ENCODE results near the gene PDX1. TPM values are rescaled to one million over a fixed set of nuclear protein-coding genes. Genes with fewer than 3 reads are reported as not detected.
A peak's percentile ranks its signal among the peaks of the same experiment; 100 is the strongest.

PDX1 gene
- total RNA-seq, 2 donors from 2014 or later: not detected

DNA sequence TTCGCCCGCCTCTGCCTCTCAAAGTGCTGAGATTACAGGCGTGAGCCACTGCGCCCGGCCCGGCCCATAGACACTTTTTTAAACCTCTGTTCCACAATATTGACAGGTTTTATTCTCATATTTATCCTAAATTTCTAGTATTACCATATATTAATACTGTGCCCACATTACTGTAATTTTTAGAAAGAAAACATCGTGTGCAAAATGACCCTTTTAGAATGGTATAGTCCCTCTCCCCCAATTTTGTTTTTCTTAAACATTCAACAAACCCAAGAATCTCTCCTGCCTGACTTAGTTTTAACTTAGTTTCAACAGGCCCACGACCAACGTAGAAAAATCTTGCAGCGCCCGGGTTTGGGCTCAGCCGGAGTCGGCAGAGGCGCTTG, 40.2 kb downstream of the PDX1 start:
- H3K9me3 ChIP-seq: no peaks in the 10 kb centered on the region
- WGBS: 32% methylated on average over 14 of the region's 14 CpGs
- H3K27me3 ChIP-seq (replicated peaks; ENCODE audit: insufficient read depth): peaks cover 13% of the 10 kb centered on the region
- no peaks in the 10 kb centered on the region for H3K36me3 ChIP-seq
- no peak overlapping the region for H3K27ac ChIP-seq
- peaks cover 3% of the 10 kb centered on the region for H3K4me1 ChIP-seq (replicated peaks)
- intact Hi-C loops (cut with DNase I): no loop called here
- no peak for DNase-seq (ENCODE audit: low spot score)
- H3K4me3 ChIP-seq: no peak overlapping the region
- TF ChIP-seq POLR2A (IDR thresholded peaks at IDR 0.05) (no peak), POLR2AphosphoS5 (IDR thresholded peaks at IDR 0.05) (no peak)
- TF ChIP-seq, protein P1, sequence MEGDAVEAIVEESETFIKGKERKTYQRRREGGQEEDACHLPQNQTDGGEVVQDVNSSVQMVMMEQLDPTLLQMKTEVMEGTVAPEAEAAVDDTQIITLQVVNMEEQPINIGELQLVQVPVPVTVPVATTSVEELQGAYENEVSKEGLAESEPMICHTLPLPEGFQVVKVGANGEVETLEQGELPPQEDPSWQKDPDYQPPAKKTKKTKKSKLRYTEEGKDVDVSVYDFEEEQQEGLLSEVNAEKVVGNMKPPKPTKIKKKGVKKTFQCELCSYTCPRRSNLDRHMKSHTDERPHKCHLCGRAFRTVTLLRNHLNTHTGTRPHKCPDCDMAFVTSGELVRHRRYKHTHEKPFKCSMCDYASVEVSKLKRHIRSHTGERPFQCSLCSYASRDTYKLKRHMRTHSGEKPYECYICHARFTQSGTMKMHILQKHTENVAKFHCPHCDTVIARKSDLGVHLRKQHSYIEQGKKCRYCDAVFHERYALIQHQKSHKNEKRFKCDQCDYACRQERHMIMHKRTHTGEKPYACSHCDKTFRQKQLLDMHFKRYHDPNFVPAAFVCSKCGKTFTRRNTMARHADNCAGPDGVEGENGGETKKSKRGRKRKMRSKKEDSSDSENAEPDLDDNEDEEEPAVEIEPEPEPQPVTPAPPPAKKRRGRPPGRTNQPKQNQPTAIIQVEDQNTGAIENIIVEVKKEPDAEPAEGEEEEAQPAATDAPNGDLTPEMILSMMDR (IDR thresholded peaks at IDR 0.05): no peak

DNA sequence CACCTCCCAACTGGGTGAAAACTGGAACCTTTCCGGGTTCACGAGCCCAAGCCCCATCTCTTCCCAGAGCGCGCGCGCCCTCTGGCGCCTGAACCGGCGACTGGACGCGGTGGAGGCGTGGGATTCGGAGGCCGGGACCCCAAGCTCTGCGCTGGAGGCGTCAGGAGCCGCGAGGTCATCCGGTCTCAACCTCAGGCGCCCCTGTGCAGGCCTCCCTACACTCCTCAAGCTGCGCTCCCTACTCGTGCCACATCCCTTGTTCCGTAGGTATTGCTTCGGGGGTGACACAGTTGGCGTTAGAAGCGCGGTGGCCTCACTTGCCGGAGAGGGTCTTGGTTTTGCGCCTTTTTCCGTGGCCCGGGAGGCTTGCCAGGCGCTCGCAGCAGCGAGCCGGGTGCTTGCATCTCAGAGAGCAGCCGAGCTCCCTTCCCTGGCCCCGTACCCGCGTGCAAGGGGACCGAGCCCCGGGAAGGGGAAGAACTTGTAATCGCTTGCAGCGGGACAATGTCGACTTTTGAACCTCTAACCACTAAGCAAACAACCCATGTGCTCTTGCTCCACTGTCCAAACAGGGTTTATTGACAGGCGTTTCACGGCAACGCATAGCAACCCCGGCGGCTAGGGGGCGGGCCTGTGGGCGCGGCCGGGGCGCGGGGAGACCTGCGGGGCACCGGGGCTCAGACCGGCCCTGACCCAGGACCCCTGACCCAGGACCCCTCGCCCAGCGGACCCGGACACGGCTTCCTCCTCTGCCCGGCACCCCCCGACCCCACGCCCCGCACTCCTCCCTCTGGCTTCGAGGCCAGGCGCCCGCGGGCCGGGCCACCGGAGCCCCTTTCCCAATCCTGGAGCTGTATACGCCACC, 40.8 kb downstream of the PDX1 start:
- intact Hi-C loops (cut with DNase I): no loop called here
- H3K4me1 ChIP-seq (replicated peaks): peaks cover 5% of the 10 kb centered on the region

DNA sequence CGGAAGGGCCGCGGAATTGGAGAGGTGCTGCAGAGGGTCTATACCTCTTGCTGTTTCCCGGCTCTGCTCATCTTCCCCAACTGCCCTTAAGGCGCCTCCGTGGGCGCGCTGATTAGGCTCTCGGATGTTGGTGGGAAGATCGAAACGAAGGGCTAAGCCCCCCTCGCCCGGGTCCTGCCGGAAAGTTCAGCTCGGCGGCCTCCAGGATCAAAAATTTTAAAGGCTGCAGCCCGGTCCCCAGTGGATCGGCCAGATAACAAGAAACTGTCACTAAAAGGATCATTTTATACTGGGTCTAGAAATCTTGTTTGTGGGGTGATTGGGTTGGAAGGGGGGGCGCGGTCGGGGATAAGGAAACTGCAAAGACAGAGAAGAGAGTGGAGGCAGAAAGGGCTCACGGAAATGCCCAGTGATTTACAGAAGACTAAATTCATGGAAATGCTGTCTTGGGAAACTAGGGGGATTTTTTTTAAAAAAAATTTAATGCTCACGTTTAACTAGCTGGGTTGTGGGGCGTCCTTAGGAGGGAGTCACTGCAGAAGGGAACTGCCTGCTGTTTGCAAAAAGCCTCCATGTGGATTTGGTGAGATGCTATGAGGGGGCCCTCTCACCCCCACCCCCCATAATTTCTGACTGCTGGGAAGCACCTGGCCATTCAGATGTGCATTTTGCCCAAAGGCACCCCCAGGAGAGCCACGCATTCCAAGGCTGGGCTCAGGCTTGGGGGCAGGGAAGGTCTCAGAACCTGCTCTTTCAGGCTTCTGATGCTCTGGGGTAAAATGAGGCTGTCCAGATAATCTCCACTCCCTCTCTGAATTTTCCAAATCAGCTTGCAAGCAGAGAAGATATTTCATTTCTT, 41.7 kb downstream of the PDX1 start:
- Histone ChIP-seq H3K9me3 (no peaks in the 10 kb centered on the region), H3K36me3 (no peaks in the 10 kb centered on the region), H3K4me1 (replicated peaks) (peaks cover 7% of the 10 kb centered on the region), H3K4me3 (peak overlapping the region in 1 of 2 donors; percentile 31), H3K27ac (no peak overlapping the region), H3K27me3 (replicated peaks; ENCODE audit: insufficient read depth) (peaks cover 13% of the 10 kb centered on the region)
- WGBS: 12% methylated on average over 25 of the region's 25 CpGs
- DNase-seq (ENCODE audit: low spot score): no peak
- intact Hi-C loops (cut with DNase I): no loop called here
- no peak for TF ChIP-seq POLR2AphosphoS5 (IDR thresholded peaks at IDR 0.05)
- TF ChIP-seq, protein P1 (IDR thresholded peaks at IDR 0.05): no peak
- TF ChIP-seq POLR2A (IDR thresholded peaks at IDR 0.05): no peak

More for the DNA sequence above, 40.8 kb downstream of the PDX1 start:
- H3K27me3 ChIP-seq (replicated peaks; ENCODE audit: insufficient read depth): peaks cover 13% of the 10 kb centered on the region
- no peaks in the 10 kb centered on the region for H3K9me3 ChIP-seq
- H3K36me3 ChIP-seq: no peaks in the 10 kb centered on the region
- WGBS: 2% methylated on average over 63 of the region's 73 CpGs
- peak; percentile 32 for DNase-seq (ENCODE audit: low spot score)
- H3K4me3 ChIP-seq: peak overlapping the region in 1 of 2 donors; percentile 31
- TF ChIP-seq POLR2A (IDR thresholded peaks at IDR 0.05) (no peak), POLR2AphosphoS5 (IDR thresholded peaks at IDR 0.05) (peak; percentile 45)
- TF ChIP-seq, protein P1 (IDR thresholded peaks at IDR 0.05): peak in 1 of 4 experiments; percentile 28
- no peak overlapping the region for H3K27ac ChIP-seq

DNA sequence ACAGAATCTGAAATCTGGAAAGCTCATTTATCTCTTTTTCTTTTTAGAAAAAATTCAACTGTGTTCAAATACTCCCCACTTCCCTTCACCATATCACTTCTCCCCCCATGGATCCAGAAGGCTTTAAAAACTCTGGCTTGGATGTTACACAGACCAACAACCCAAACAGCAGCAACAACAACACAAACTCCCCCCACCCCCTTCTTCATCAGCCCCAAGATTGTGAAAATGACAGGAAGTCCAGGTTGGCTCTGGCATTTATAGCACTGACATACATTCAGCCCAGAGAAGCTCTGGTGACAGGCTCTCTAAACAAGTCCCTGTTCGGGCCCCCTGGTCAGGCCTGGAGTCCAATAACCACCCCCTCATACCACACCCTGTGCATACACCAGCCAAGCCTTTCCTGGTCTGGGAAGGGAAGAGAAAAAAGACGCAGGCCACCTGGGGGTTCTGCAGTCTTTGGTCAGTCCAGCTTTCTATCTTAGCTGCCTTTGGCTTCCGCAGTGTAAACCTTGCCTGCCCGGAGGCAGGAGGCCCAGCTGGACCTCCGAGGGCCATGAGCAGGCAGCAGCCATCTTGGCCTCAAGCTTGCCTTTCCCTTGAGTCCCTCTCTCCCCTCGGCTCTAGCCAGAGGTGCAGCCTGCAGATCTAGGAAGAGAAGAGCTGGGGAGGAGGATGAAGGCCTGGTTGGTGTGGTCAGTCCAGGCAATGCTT, 42.5 kb downstream of the PDX1 start:
- TF ChIP-seq POLR2AphosphoS5 (IDR thresholded peaks at IDR 0.05) (no peak), POLR2A (IDR thresholded peaks at IDR 0.05) (no peak)
- TF ChIP-seq, protein P1 (IDR thresholded peaks at IDR 0.05): no peak
- Histone ChIP-seq H3K4me3 (no peak overlapping the region), H3K4me1 (replicated peaks) (peaks cover 12% of the 10 kb centered on the region), H3K27me3 (replicated peaks; ENCODE audit: insufficient read depth) (peaks cover 21% of the 10 kb centered on the region), H3K36me3 (no peaks in the 10 kb centered on the region), H3K27ac (no peak overlapping the region), H3K9me3 (no peaks in the 10 kb centered on the region)
- WGBS: 83% methylated on average over 6 of the region's 6 CpGs
- DNase-seq (ENCODE audit: low spot score): no peak
- intact Hi-C loops (cut with DNase I): no loop called here
